ENCODE measurements around the gene ZNF768. TPM values are rescaled to one million over a fixed set of nuclear protein-coding genes. Genes with fewer than 3 reads are reported as not detected.
A peak's percentile ranks its signal among the peaks of the same experiment; 100 is the strongest.
"Not testable (repeated sequence)": the region's sequence is repeated elsewhere in the genome, so short reads cannot be mapped to it uniquely, and the experiment has no call there.

The ZNF768 gene
- total and polyA plus RNA-seq, 3 experiments from 2014 or later: 2.5 to 15.1 (median 13.5) TPM

GRCh38 chr16:30546115-30546514 lies 19.7 kb upstream of the ZNF768 start:
- no peaks in the 10 kb centered on the region for H3K36me3 Mint-ChIP-seq
- peaks cover 10 to 27% (median 16%) of the 10 kb centered on the region in 3 donors for H3K4me1 Mint-ChIP-seq
- no peaks in the 10 kb centered on the region for H3K36me3 ChIP-seq (ENCODE audit: insufficient read depth, low read length)
- peak overlapping the region in 1 of 7 donors; percentile 60 for H3K4me3 Mint-ChIP-seq
- H3K27ac Mint-ChIP-seq: peak overlapping the region in 3 of 8 donors; percentile 19 to 56 (median 20)
- H3K27ac ChIP-seq (ENCODE audit: low read depth, low read length): no peak overlapping the region
- ChIA-PET POLR2A (interaction anchor here (0.6 to 0.7 kb wide), 2 partner anchors 11 to 37 kb away, joined by 4 to 6 read pairs; no protein-coding TSS in a partner anchor), CTCF (interaction anchor here (1.0 to 1.1 kb wide), 3 partner anchors 9 to 52 kb away, joined by 3 read pairs; no protein-coding TSS in a partner anchor)
- no peak for DNase-seq
- no peak overlapping the region for H3K4me3 ChIP-seq (ENCODE audit: low read length)
- no peaks in the 10 kb centered on the region for H3K9me3 Mint-ChIP-seq
- no peaks in the 10 kb centered on the region for H3K27me3 ChIP-seq (ENCODE audit: insufficient read depth, low read length, poor library complexity, severe bottlenecking)
- H3K9me3 ChIP-seq (ENCODE audit: low read length): no peaks in the 10 kb centered on the region
- peaks cover 3% of the 10 kb centered on the region for H3K4me1 ChIP-seq (ENCODE audit: insufficient read depth, low read length)
- H3K27me3 Mint-ChIP-seq: peaks cover 0 to 2% of the 10 kb centered on the region in 2 donors

- ChIA-PET CTCF (no interaction called here), POLR2A (interaction anchor here (1.1 kb wide), 1 partner anchor 9 kb away, joined by 7 read pairs; no protein-coding TSS in a partner anchor)
- Mint-ChIP-seq H3K27me3 (peaks cover 0 to 2% of the 10 kb centered on the region in 2 donors), H3K27ac (no peak overlapping the region), H3K36me3 (peaks cover 0 to 3% (median 0%) of the 10 kb centered on the region in 3 donors), H3K4me3 (no peak overlapping the region), H3K4me1 (peaks cover 2 to 8% (median 2%) of the 10 kb centered on the region in 3 donors), H3K9me3 (no peaks in the 10 kb centered on the region)
- no peak overlapping the region for H3K4me3 ChIP-seq (ENCODE audit: low read length)
- no peaks in the 10 kb centered on the region for H3K4me1 ChIP-seq (ENCODE audit: insufficient read depth, low read length)
- peaks cover 4% of the 10 kb centered on the region for H3K36me3 ChIP-seq (ENCODE audit: insufficient read depth, low read length)
- no peaks in the 10 kb centered on the region for H3K27me3 ChIP-seq (ENCODE audit: insufficient read depth, low read length, poor library complexity, severe bottlenecking)
- no peak for DNase-seq
- H3K9me3 ChIP-seq (ENCODE audit: low read length): no peaks in the 10 kb centered on the region
- H3K27ac ChIP-seq (ENCODE audit: low read depth, low read length): no peak overlapping the region
Observed at GRCh38 chr16:30543067-30543466, 16.7 kb upstream of the ZNF768 start.

- H3K9me3 Mint-ChIP-seq: no peaks in the 10 kb centered on the region
- Histone ChIP-seq H3K9me3 (ENCODE audit: low read length) (no peaks in the 10 kb centered on the region), H3K36me3 (ENCODE audit: insufficient read depth, low read length) (peaks cover 4% of the 10 kb centered on the region), H3K27ac (ENCODE audit: low read depth, low read length) (peak overlapping the region; percentile 54), H3K4me1 (ENCODE audit: insufficient read depth, low read length) (no peaks in the 10 kb centered on the region), H3K4me3 (ENCODE audit: low read length) (no peak overlapping the region), H3K27me3 (ENCODE audit: insufficient read depth, low read length, poor library complexity, severe bottlenecking) (no peaks in the 10 kb centered on the region)
- H3K4me3 Mint-ChIP-seq: no peak overlapping the region
- H3K27ac Mint-ChIP-seq: no peak overlapping the region
- peaks cover 0 to 12% (median 6%) of the 10 kb centered on the region in 3 donors for H3K4me1 Mint-ChIP-seq
- peaks cover 0 to 2% of the 10 kb centered on the region in 2 donors for H3K27me3 Mint-ChIP-seq
- CTCF ChIA-PET: interaction anchor here (2.1 kb wide), 1 partner anchor 16 kb away, joined by 7 read pairs; the partner anchor contains the start of gene ZNF764
- no peak for DNase-seq
- H3K36me3 Mint-ChIP-seq: peaks cover 0 to 4% (median 0%) of the 10 kb centered on the region in 3 donors
- POLR2A ChIA-PET: interaction anchor here (1.1 kb wide), 1 partner anchor 10 kb away, joined by 7 read pairs; no protein-coding TSS in a partner anchor
Observed at GRCh38 chr16:30541502-30542329, 15.3 kb upstream of the ZNF768 start.

- H3K36me3 ChIP-seq (ENCODE audit: insufficient read depth, low read length); POLR2A ChIA-PET; DNase-seq; H3K4me1 ChIP-seq (ENCODE audit: insufficient read depth, low read length); H3K4me3 ChIP-seq (ENCODE audit: low read length); H3K27ac ChIP-seq (ENCODE audit: low read depth, low read length); H3K27ac Mint-ChIP-seq; H3K4me3 Mint-ChIP-seq; H3K36me3 Mint-ChIP-seq; H3K9me3 Mint-ChIP-seq; H3K9me3 ChIP-seq (ENCODE audit: low read length); H3K27me3 Mint-ChIP-seq; H3K27me3 ChIP-seq (ENCODE audit: insufficient read depth, low read length, poor library complexity, severe bottlenecking): not testable (repeated sequence)
- CTCF ChIA-PET: interaction anchor here (0.6 to 2.1 kb wide), 2 partner anchors 16 to 69 kb away, joined by 3 to 7 read pairs; partner anchors contain the start of genes ZNF689 and ZNF764
- H3K4me1 Mint-ChIP-seq: peaks cover 6 to 17% (median 12%) of the 10 kb centered on the region in 3 donors
Observed at GRCh38 chr16:30540916-30541464, 14.6 kb upstream of the ZNF768 start.

- H3K36me3 ChIP-seq (ENCODE audit: insufficient read depth, low read length); H3K27ac Mint-ChIP-seq; H3K27me3 Mint-ChIP-seq; H3K4me3 Mint-ChIP-seq; H3K9me3 ChIP-seq (ENCODE audit: low read length); H3K4me3 ChIP-seq (ENCODE audit: low read length); DNase-seq; H3K27me3 ChIP-seq (ENCODE audit: insufficient read depth, low read length, poor library complexity, severe bottlenecking); H3K9me3 Mint-ChIP-seq; POLR2A ChIA-PET: not testable (repeated sequence)
- CTCF ChIA-PET: interaction anchor here (2.1 kb wide), 1 partner anchor 17 kb away, joined by 7 read pairs; the partner anchor contains the start of gene ZNF764
- Histone ChIP-seq H3K27ac (ENCODE audit: low read depth, low read length) (peak overlapping the region; percentile 9), H3K4me1 (ENCODE audit: insufficient read depth, low read length) (peaks cover 16% of the 10 kb centered on the region)
- peaks cover 16 to 25% (median 18%) of the 10 kb centered on the region in 3 donors for H3K4me1 Mint-ChIP-seq
- peaks cover 0 to 12% (median 0%) of the 10 kb centered on the region in 3 donors for H3K36me3 Mint-ChIP-seq
Observed at GRCh38 chr16:30539986-30540526, 13.7 kb upstream of the ZNF768 start.

GRCh38 chr16:30539000-30539964 lies 12.9 kb upstream of the ZNF768 start:
- H3K27me3 Mint-ChIP-seq: no peaks in the 10 kb centered on the region
- Histone ChIP-seq H3K4me3 (ENCODE audit: low read length) (no peak overlapping the region), H3K27me3 (ENCODE audit: insufficient read depth, low read length, poor library complexity, severe bottlenecking) (no peaks in the 10 kb centered on the region), H3K9me3 (ENCODE audit: low read length) (no peaks in the 10 kb centered on the region), H3K4me1 (ENCODE audit: insufficient read depth, low read length) (peaks cover 17% of the 10 kb centered on the region), H3K27ac (ENCODE audit: low read depth, low read length) (peak overlapping the region; percentile 9), H3K36me3 (ENCODE audit: insufficient read depth, low read length) (peaks cover 4% of the 10 kb centered on the region)
- H3K9me3 Mint-ChIP-seq: no peaks in the 10 kb centered on the region
- peaks cover 0 to 18% (median 0%) of the 10 kb centered on the region in 3 donors for H3K36me3 Mint-ChIP-seq
- H3K27ac Mint-ChIP-seq: peak overlapping the region in 1 of 8 donors; percentile 77
- ChIA-PET POLR2A (interaction anchor here (1.0 kb wide), 1 partner anchor 24 kb away, joined by 3 read pairs; no protein-coding TSS in a partner anchor), CTCF (interaction anchor here (0.5 to 2.1 kb wide), 2 partner anchors 18 to 724 kb away, joined by 3 to 7 read pairs; partner anchors contain the start of gene ZNF764)
- no peak for DNase-seq
- no peak overlapping the region for H3K4me3 Mint-ChIP-seq
- peaks cover 18 to 29% (median 21%) of the 10 kb centered on the region in 3 donors for H3K4me1 Mint-ChIP-seq
